DMS53 treated with DMSO at 0.1 percent for 48 hours (cell line): ENCODE data around the gene NUFIP2.
A peak's percentile ranks its signal among the peaks of the same experiment; 100 is the strongest.
"Not testable (repeated sequence)": the region's sequence is repeated elsewhere in the genome, so short reads cannot be mapped to it uniquely, and the experiment has no call there.

Experiments
- DNase-seq: peaks from one replicate; lab custom pipeline; 2025; ENCODE audit not compliant: unreplicated experiment; lab: John Stamatoyannopoulos, UW

The NUFIP2 gene

GRCh38 chr17:29240477-29240876, 53.5 kb downstream of the NUFIP2 start:
- DNase-seq, result no peak

- no peak for DNase-seq
Measured at GRCh38 chr17:29238133-29238850, 55.7 kb downstream of the NUFIP2 start.

DNA sequence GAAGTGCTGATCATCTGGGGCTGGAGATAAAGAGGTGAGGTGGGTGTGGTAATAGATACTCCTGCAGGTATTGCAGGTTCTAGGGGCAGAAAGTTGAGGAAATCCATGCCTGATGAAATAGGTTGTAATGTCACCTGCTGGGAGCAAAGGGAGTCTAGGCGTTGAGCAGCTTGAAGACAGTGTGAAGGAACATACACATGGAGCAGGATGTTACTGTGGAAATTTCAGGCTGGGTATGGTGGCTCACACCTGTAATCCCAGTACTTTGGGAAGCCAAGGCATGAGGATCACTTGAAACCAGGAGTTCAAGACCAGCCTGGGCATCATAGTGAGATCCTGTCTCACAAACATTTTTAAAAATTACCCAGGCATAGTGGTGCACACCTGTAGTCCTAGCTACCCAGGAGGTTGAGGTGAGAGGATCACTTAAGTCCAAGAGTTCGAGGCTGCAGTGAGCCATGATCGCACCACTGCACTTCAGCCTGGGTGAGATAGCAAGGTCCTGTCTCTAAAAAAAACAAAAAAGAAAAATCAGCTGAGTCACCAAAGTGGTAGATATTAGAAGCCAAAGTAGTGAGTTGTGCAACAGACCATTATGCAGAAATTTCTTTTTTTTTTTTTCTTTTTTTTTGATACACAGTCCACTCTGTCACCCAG, 56.3 kb downstream of the NUFIP2 start:
- DNase-seq, result no peak

DNA sequence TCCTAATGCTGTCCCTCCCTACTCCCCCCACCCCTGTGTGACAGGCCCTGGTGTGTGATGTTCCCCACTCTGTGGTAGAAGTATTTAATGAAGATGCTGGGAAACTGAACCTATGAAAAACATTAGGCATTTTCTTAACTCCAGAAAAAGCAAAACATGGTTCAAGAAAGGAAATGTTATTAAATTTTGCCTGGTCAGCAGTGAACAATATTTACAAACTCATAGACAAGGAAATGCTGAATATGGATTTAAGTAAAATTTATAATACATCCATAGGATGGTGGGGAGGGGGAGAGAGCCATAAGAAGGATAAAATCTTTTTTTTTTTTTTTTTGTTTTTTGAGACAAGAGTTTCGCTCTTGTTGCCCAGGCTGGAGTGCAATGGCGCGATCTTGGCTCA, 58.0 kb downstream of the NUFIP2 start:
- no peak for DNase-seq

- not testable (repeated sequence) for DNase-seq
Measured at GRCh38 chr17:29234972-29235371, 59.0 kb downstream of the NUFIP2 start.

- no peak for DNase-seq
Measured at GRCh38 chr17:29233301-29233700, 60.6 kb downstream of the NUFIP2 start.

GRCh38 chr17:29225396-29225795, 68.6 kb downstream of the NUFIP2 start:
- DNase-seq, result no peak

- not testable (repeated sequence) for DNase-seq
Measured at GRCh38 chr17:29221338-29221737, 72.6 kb downstream of the NUFIP2 start.

DNA sequence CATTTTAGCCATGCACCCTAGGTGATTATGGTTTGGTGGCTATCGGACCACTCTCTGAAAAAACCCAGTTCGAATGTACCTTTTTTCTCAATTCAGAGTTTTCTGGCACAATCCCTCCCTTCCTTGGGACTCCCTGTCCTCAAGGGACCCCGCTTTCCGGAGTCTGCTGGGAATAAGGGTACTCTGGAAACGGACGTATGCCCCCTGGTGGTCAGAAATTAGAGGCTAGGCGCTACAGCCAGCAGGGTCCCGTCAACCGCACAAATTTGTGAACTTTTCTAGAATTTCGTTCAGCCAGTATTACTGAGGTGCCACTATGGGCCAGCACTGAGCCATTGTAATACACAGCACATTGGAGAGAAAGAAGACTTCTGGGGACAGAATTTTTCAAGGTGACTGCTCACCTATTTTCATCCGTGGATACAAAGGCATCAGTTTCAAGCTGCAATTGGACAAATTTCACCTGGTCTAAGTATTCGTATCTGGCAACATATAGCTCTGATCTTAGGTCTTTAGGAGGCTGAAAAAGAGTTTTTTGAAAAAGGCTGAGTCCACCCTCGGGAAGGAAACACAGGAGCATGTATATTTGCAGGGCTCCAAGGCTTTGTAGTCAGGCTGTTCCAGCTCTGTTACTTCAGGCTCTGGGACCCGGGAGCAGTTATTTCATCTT, 74.4 kb downstream of the NUFIP2 start:
- DNase-seq, result peak; percentile 54

DNA sequence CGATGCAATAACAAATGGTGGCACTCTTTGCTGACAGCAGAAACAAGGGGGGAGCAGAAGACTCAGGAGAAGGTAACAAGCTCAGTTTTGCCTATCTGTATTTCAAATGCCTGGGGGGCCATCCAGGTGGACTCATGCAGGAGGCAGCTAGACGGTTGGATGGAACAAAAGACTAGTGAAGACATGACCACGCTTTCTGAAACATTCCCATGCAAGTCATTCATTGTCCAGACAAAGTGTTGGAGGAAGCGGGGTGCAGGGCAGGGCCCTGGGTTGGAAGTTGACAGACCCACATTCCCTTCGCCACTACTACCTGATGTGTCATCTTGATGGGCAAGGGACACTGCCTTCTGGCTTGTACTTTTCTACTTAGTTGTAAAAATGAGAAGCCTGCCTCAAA, 77.1 kb downstream of the NUFIP2 start:
- DNase-seq, result no peak

GRCh38 chr17:29216181-29216580, 77.8 kb downstream of the NUFIP2 start:
- no peak for DNase-seq

GRCh38 chr17:29215717-29216116, 78.2 kb downstream of the NUFIP2 start:
- DNase-seq, result no peak

- no peak for DNase-seq
Measured at GRCh38 chr17:29215174-29215573, 78.8 kb downstream of the NUFIP2 start.

DNA sequence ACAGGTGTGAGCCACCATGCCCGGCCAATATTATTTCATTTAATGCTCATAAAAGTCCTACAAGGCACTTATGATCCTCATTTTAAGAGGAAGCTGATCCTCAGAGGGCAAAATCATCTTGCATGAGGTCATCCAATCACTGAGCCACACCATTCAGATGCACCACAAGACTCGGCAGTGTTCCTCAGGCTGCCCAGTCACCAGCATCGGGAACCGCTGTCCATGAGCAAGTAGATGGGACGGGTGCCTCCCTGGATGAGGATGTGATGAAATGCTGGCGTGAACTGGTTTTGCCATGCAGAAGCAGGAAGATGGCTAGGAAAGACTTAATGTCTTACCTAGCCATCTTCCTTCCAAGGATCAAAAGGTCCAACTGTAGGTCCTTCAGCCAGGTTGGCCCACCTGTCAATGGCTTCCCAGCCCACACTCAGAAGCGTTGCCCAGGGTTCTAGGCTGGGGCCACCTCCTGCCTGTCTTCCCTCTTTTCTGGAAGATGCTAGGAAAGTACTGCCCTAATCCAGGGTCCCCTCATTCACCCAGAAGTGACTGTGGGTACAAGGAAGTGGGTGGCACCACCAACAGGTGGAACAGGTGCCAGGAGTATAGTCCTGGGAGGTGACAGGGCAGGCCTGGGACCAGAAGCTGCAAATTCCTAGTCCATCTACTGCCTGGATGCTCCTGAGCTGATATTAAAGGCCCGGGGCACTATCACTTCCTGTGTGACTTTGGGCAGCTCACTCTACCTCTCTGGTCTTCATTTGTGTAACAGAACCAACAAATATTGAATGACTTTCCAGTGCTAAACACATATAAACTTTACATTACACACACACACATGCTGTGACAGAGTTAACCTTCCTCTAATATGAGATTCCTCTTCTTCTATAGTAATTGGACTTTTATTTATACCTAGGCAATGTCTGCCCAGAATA, 79.5 kb downstream of the NUFIP2 start:
- no peak for DNase-seq

GRCh38 chr17:29212681-29213121, 81.2 kb downstream of the NUFIP2 start:
- DNase-seq, result no peak

DNA sequence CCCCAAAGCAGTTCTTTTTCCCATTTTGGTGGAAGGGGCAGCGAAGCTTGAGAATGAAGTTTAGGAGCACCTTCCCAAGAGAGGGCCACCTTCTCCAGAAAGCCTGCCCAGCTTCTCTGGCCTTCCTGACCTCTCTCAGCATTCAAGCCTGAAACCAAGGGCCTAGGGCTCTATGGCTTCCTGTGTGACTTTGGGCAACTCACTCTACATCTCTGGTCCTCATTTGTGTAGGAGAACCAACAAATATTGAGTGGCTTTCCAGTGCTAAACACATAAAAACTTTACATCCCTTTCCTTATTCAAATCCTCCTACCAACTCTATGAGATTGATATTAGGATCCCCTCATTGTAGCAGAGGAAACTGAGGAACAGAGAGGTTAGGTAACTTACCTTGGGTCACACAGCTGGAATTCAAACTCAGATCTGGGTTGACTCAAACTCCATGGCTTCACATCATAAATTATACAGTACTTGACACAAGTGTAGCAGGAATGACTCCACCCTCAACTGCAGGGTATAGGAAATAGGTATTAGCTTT, 81.8 kb downstream of the NUFIP2 start:
- DNase-seq, result no peak

DNA sequence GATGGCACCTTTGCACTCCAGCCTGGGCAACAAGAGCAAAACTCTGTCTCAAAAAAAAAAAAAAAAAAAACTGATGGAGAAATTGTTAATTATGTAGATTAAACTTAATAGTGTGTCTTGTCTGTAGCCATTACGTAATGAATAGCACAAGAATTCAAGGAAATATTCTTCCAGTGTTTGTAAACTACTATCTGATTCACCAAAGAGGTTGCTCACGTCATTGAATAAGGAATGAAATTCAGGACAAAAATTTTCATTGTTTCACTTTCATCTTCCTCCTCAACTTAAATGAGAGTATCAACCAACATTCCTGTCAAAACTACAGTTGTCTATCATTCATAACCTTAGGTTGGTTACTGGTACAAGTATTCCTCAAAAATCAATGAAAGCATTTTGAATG, 83.1 kb downstream of the NUFIP2 start:
- no peak for DNase-seq

GRCh38 chr17:29209073-29209472, 84.9 kb downstream of the NUFIP2 start:
- DNase-seq, result no peak

DNA sequence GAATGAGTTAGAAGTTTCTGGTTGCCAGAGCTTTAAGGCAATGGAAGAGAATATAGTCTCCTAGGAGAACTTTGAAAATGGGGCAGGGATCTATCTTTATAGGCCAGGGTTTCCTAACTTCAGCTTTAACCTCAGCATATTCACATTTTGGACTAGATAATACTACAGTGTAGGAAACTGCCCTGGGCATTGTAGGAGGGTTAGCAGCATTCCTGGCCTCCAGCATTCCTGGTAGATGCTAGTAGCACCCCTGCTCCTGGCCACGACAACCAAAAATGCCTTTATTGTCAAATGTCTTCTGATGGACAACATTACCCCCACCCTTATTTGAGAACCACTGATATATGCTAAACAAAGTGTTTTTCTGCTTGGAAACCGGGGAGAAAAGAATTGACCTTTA, 86.0 kb downstream of the NUFIP2 start:
- DNase-seq, result no peak
